BE2C (cell line): Measurements from ENCODE around the gene RPAP2.
"Not testable (repeated sequence)": the region's sequence is repeated elsewhere in the genome, so short reads cannot be mapped to it uniquely, and the experiment has no call there.

Source experiments
- DNase-seq: peaks from one replicate; pipeline ENCODE4 v3.0.0-alpha.2; 2020
- H3K27me3 ChIP-seq: fragments of 250-450 bp; sonication (Bioruptor Pico); 2 replicates; pipeline ENCODE4 v1.5.1; 2020; ENCODE audit warnings: mild to moderate bottlenecking
- H3K36me3 ChIP-seq: fragments of 250-450 bp; sonication (Bioruptor Pico); 2 replicates; pipeline ENCODE4 v1.5.1; 2020; ENCODE audit warnings: mild to moderate bottlenecking
- H3K4me1 ChIP-seq: fragments of 250-450 bp; sonication (Bioruptor Pico); 2 replicates; pipeline ENCODE4 v1.5.1; 2020
- H3K4me3 ChIP-seq: 2 replicates; pipeline ENCODE4 v1.5.1; 2011; ENCODE audit warnings: low read depth, low read length
- H3K9me3 ChIP-seq: fragments of 250-450 bp; sonication (Bioruptor Pico); 2 replicates; pipeline ENCODE4 v1.5.1; 2020
- TF ChIP-seq, protein P1 (sequence below): IDR thresholded peaks from 2 replicates; pipeline ENCODE4 v1.5.1; 2012; ENCODE audit warnings: mild to moderate bottlenecking, low read depth, low read length

RPAP2 gene

DNA sequence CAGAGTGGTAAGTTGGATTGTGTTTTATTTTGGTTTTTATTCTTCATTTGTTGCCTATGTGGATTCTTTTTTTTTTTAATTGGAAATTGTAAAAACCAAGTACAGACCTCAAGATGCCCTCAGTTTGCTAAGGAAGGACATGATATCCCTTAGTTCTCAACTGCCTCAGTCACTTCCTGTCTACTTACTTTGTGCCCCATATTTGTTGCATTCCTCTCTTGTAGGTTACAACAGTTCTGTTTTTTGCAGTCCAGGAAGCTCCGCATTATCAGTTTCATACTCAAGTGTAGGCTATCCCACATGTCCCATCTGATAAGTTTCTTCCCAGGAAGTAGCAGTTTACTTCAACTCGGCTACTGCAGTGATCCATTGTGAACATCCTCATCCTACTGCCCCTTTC lies 82.0 kb downstream of the RPAP2 start:
- Histone ChIP-seq H3K4me3 (no peak overlapping the region), H3K9me3 (no peaks in the 10 kb centered on the region), H3K27me3 (no peaks in the 10 kb centered on the region), H3K36me3 (no peaks in the 10 kb centered on the region), H3K4me1 (no peaks in the 10 kb centered on the region)
- TF ChIP-seq, protein P1, sequence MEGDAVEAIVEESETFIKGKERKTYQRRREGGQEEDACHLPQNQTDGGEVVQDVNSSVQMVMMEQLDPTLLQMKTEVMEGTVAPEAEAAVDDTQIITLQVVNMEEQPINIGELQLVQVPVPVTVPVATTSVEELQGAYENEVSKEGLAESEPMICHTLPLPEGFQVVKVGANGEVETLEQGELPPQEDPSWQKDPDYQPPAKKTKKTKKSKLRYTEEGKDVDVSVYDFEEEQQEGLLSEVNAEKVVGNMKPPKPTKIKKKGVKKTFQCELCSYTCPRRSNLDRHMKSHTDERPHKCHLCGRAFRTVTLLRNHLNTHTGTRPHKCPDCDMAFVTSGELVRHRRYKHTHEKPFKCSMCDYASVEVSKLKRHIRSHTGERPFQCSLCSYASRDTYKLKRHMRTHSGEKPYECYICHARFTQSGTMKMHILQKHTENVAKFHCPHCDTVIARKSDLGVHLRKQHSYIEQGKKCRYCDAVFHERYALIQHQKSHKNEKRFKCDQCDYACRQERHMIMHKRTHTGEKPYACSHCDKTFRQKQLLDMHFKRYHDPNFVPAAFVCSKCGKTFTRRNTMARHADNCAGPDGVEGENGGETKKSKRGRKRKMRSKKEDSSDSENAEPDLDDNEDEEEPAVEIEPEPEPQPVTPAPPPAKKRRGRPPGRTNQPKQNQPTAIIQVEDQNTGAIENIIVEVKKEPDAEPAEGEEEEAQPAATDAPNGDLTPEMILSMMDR: no peak
- no peak for DNase-seq

DNA sequence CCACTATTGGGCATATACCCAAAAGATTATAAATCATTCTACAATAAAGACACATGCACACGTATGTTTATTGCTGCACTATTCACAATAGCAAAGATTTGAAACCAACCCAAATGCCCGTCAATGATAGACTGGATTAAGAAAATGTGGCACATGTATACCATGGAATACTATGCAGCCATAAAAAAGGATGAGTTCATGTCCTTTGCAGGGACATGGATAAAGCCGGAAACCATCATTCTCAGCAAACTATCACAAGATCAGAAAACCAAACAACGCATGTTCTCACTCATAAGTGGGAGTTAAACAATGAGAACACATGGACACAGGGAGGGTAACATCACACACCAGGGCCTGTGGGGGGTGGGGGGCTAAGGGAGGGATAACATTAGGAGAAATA lies 95.1 kb downstream of the RPAP2 start:
- DNase-seq, H3K36me3 ChIP-seq, H3K4me1 ChIP-seq: not testable (repeated sequence)

DNA sequence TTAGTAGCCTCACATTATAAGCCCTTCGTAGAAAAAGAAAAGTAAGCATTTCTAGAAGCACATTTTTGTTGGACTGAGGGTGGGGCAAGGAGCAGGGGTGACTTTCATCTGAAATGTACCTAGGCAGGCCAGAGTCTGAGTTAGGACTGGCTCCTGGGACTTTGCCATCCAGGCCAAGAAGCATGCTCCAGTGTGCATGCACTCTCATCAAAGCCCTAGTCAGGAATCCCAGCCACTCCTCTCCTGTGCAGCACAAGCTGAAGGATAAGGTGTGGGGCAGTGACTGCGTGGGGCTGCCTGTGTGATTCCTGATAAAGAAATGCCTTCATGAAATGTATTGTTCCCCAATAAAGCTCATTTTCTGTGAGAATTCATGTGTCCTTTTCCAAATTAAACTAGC lies 99.7 kb downstream of the RPAP2 start:
- H3K27me3 ChIP-seq: no peaks in the 10 kb centered on the region
- TF ChIP-seq, protein P1: no peak
- H3K4me1 ChIP-seq: no peaks in the 10 kb centered on the region
- no peaks in the 10 kb centered on the region for H3K9me3 ChIP-seq
- H3K4me3 ChIP-seq: no peak overlapping the region
- DNase-seq: no peak
- H3K36me3 ChIP-seq: no peaks in the 10 kb centered on the region

More for the DNA sequence above, 95.1 kb downstream of the RPAP2 start:
- not testable (repeated sequence) for H3K27me3 ChIP-seq, H3K9me3 ChIP-seq, H3K4me3 ChIP-seq

DNA sequence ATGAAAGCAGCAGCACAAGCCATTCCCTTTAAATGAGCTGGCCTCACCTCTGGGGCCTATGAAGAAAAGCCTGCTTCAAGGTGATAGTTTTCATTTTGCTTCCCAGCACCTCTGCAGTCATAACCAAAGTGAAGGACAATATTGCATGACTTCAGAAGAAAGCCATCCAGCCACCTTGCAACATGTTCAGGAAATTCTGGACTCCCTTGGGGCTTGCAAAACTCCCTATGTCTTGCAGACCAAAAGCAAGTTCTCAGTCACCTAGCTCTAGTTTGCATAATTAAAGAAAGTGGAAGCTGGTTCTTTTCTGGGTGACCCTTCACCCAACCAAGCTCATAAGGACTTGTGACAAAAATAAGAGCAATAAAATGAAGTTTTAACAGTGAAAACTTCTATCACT lies 100.2 kb downstream of the RPAP2 start:
- Histone ChIP-seq H3K4me3 (no peak overlapping the region), H3K4me1 (no peaks in the 10 kb centered on the region), H3K9me3 (no peaks in the 10 kb centered on the region), H3K27me3 (no peaks in the 10 kb centered on the region), H3K36me3 (no peaks in the 10 kb centered on the region)
- TF ChIP-seq, protein P1: no peak
- DNase-seq: no peak

DNA sequence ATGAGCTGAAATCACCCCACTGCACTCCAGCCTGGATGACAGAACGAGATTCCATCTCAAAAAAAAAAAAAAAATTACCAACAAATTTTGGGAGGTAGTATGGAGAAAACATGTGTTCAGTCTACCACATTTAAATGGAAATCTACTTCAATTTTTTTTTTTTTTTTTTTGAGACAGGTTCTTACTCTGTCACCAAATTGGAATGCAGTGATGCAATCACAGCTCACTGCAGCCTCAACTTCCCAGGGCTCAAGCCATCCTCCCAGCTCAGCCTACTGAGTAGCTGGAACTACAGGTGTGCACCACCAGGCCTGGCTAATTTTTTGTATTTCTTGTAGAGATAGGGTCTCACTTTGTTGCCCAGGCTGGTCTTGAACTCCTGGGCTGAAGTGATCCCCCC lies 105.8 kb downstream of the RPAP2 start:
- Histone ChIP-seq H3K4me1 (no peaks in the 10 kb centered on the region), H3K4me3 (no peak overlapping the region), H3K27me3 (no peaks in the 10 kb centered on the region), H3K36me3 (no peaks in the 10 kb centered on the region), H3K9me3 (no peaks in the 10 kb centered on the region)
- TF ChIP-seq, protein P1: no peak
- DNase-seq: no peak

DNA sequence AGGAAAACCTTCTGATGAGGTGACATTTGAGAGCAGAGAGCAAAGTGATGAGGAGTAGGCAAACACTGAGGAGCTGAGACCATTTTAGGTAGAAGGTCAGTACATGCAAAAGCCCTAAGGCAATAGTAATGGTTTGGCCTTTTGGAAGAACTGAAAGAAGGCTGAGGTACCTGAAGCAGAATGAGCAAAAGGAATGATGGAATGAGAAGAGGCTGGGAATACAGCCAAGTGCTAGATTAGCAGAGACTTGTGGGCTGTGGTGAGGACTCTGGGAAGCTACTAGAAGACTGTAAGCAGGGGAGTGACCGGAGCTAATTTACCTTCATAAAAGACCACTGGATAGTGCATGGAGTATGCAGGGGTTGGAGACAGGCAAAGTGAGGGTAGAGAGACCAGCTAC lies 110.0 kb downstream of the RPAP2 start:
- no peaks in the 10 kb centered on the region for H3K36me3 ChIP-seq
- no peak overlapping the region for H3K4me3 ChIP-seq
- no peak for DNase-seq
- TF ChIP-seq, protein P1: no peak
- H3K9me3 ChIP-seq: no peaks in the 10 kb centered on the region
- no peaks in the 10 kb centered on the region for H3K4me1 ChIP-seq
- no peaks in the 10 kb centered on the region for H3K27me3 ChIP-seq

DNA sequence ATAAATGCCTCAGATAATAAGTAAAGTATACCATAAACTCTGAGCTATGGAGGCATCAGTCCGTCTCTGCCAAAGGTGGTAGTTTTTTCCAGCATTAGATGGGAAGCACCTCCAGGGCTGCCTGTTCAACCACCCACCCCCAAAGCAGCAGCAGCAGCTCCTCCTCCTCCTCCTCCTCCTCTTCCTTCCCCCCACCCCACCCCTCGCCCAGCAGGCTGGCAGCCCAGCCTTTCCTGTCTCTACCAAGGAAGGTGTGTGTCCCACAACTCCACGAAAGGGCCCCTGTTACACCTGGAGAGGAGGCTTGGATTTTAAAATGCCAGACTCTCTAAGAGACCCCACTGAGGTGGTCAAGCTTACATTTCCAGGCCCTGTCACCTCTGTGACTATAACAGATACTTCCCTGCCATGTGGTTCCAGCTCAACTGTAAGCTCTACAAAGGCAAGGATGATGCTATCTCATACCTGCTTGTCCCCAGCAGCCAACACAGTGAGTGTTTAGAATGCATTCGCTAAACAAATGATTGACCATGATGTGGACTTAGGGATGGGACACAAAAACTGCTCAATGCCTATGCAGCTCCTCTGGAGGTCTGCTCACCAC lies 111.2 kb downstream of the RPAP2 start:
- Histone ChIP-seq H3K4me1 (no peaks in the 10 kb centered on the region), H3K36me3 (no peaks in the 10 kb centered on the region), H3K4me3 (no peak overlapping the region), H3K9me3 (no peaks in the 10 kb centered on the region), H3K27me3 (no peaks in the 10 kb centered on the region)
- DNase-seq: no peak
- TF ChIP-seq, protein P1: no peak
